CD4-positive, alpha-beta T cell treated with Interleukin-6 for 4 hours (primary cell): ENCODE data around the gene ATG16L2.
A peak's percentile ranks its signal among the peaks of the same experiment; 100 is the strongest.
"Not testable (repeated sequence)": the region's sequence is repeated elsewhere in the genome, so short reads cannot be mapped to it uniquely, and the experiment has no call there.

Source experiments
- DNase-seq: peaks from one replicate; pipeline ENCODE4 v3.0.0-alpha.2; 2020; ENCODE audit warnings: mixed read lengths

ATG16L2 gene

GRCh38 chr11:72806378-72806777 is 7.8 kb upstream of the ATG16L2 start:
- DNase-seq: not testable (repeated sequence)

GRCh38 chr11:72807021-72807693 is 7.1 kb upstream of the ATG16L2 start:
- DNase-seq: no peak

GRCh38 chr11:72807792-72808191 is 6.4 kb upstream of the ATG16L2 start:
- no peak for DNase-seq

DNA sequence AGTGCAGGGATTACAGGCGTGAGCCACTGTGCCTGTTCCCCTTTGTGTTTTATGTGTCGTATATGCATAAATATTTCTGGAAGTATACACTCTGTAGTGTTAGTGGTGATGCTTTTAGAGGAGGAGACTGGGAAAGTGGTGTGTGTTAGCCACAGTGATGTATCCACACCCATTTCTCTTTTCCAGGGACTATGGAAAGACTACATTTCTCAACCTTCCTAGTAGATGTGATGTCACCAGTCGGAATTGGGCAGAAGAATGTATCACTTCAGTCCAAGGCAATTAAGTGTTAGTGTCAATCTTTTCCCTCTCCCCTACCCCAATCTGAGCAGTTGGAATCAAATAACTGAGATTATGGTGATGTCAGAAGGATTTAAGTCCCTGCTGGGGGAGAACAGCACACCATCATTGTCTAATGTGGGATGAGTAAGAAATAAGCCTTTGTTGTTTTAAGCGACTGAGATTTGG is 5.8 kb upstream of the ATG16L2 start:
- no peak for DNase-seq

GRCh38 chr11:72811686-72812085 is 2.5 kb upstream of the ATG16L2 start:
- not testable (repeated sequence) for DNase-seq

GRCh38 chr11:72812604-72812966 is 1.6 kb upstream of the ATG16L2 start:
- DNase-seq: no peak

- DNase-seq: peak; percentile 75
Measured at GRCh38 chr11:72812967-72813739, 1.1 kb upstream of the ATG16L2 start.

DNA sequence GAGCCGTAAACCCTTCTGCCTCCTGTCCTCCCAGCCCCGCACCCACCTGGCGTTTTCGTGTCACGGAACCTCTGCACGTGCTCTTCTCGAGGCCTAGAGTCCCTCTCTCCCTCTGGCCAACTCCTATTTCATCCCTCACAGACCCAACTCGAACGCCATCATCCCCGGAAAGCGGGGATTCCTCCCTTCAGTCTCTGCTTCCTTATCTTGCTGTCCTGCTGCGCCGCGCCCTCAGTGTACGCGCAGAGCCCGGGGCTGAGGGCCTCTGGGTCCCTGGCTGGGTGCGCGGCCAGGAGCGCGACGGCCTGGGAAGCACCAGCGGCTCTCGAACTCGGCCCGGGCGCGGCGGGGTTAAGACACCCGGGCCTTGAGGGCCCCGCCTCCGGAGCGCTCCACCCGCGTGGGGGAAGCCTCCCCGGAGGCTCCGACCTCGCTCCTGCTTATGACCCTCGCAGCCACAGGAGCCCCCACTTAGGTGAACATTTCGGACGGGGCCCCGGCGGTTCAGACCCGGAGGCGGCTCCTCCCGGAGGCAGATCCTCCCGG is 398 bp upstream of the ATG16L2 start:
- DNase-seq: peak; percentile 87

DNA sequence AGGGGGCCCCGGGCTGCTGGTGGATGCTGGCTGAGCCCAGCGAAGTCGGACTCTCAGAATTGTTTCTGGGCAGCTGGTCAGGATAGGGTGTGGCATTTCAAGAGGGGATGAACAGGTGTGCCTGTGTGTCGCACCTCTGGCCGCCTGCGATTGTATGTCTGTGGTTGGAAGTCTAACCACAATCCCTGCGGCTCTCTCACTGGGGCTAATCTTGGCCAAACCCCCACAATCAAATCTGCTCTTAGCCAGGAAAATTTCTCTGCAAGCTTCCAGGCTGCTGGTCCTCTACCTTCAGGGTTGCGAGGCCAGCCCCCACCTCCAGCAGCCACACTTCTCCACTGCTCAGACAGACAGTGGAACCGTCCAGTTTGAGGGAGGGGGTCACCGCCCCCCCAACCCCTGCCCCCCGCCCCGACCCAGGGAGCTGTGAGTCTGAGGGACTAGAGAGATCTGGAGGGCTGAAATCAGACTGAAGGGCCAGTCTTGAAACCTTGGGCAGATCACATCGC is 953 bp downstream of the ATG16L2 start:
- DNase-seq: no peak

DNA sequence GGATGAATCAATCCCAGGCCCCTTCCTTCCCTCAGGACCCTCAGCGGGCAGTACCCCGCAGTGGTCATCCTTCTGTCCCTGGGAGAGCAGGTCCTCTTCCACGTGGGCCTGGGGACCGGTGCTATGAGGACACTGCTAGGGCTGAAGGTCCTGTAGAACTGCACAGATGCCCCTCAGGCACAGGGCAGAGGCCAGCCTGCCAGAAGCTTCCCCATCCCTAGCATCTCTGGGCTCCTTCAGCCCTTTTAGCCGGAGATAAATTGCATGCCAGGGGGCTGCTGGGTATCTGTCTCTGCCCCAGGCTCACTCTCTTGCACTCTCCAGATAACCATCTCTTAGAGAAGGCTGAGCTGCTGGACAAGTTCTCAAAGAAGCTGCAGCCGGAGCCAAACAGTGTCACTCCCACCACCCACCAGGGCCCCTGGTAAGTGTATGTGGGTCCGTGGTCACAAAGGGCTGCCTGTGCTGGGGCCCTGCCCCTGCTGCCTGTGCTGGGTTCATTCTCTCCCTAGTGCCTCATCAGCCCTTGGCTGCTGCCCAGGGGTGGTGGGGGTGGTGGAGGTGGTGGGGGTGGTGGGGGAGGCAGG is 2.3 kb downstream of the ATG16L2 start:
- no peak for DNase-seq

DNA sequence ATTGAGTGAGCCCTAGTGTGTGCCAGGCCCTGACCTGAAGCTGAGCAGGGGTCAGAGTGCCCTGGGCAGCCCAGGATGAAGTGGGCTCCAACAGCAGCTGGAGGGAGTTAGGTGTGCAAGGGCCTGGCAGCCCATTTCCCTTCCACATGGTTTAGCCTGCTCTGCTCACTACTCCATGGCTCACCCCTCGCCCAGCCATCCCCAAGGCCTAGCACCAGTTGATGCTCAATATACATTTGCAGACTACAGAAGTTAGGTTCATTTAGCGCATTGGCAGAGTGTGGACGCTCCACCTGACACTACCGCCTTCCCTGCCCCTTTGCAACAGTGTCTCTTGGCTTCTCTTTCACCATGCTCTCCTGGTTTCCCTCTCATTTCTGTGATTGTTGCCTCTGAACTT is 3.8 kb downstream of the ATG16L2 start:
- no peak for DNase-seq

GRCh38 chr11:72818971-72819370 is 4.8 kb downstream of the ATG16L2 start:
- DNase-seq: no peak

GRCh38 chr11:72820439-72821139 is 6.4 kb downstream of the ATG16L2 start:
- DNase-seq: no peak

- DNase-seq: no peak
Measured at GRCh38 chr11:72821221-72821919, 7.2 kb downstream of the ATG16L2 start.

DNA sequence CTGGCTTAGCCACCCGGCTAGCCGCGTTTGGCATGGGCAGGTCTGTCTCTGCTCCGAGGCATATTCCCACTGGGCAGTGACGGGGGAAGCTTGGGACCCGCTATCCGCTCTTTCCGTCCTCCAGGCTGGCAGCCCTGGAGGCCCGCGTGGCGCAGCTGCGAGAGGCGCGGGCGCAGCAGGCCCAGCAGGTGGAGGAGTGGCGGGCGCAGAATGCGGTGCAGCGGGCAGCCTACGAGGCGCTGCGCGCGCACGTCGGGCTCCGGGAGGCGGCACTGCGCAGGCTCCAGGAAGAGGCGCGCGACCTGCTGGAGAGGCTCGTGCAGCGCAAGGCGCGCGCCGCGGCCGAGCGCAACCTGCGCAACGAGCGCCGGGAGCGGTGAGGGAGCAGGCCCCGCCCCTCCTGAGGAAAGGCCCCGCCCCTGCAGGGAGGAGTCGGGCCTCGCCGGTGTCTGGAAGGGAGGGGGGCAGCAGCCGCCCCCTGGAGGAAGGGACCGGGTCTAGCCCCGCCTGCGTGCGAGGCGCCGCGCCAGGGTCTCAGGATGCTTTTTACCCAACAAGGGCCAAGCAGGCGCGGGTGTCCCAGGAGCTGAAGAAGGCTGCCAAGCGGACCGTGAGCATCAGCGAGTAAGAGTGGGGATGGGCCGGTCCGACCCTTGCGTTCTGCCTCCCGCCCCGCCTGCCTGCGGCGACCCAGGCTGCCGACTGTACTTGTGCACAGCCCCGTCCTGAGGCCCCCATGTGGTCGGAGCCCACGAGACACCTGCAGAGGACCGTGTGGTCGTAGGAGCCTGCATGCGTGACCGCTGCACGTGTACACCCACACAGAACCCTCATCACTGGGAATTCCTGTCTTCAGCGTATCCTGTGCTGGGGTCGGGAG is 7.9 kb downstream of the ATG16L2 start:
- DNase-seq: peak; percentile 90

DNA sequence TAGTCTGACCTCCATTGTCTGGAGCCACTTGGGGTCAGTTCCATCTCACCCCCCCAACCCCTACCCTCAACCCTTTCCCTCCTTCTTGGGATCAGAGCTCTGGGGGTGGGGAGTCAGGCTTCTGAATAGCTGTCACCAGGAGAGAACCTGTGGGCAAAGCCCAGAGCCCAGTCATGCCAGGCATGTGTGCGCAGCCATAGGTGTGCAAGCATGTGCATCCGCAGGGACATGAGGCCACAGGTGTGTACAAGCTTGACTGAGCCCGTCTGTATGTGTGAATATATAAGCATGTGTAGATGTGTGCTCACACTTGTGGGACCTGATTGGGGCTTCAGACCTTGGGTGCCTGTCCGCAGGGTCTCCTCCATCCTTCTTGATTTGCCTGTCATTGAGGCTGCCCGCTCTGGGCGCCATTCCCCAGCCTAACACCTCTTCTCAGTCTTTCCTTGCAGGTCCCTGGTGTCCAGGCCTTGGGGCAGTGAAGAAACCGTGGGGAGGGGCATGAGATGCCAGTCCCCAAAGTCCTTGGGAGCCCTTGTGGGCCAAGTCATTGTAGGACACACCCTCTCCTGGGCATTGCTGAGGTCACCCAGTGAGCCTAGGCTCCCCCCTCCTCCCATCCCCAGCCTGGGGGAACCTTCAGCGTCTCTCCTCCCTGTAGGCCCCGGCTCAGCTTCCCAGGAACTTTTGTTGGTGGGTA is 9.0 kb downstream of the ATG16L2 start:
- DNase-seq: no peak

DNA sequence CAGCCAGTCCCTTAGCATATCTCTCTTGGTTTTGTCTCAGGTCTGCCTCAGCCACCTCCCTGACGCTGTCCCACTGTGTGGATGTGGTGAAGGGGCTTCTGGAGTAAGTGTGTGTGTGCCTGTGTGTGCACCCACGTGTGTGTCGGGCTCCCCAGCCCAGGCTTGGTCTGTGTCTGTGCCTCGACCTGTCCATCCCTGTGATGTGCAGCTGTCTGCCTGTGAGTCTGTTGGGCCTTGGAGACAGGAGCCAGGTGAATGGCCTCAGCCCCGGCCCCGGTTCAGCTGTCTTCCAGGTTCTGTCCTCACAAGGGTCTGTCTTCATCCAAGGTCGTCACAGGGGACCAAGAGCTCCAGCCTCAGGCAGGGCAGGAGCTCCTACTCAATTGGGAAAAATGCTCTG is 9.8 kb downstream of the ATG16L2 start:
- no peak for DNase-seq

DNA sequence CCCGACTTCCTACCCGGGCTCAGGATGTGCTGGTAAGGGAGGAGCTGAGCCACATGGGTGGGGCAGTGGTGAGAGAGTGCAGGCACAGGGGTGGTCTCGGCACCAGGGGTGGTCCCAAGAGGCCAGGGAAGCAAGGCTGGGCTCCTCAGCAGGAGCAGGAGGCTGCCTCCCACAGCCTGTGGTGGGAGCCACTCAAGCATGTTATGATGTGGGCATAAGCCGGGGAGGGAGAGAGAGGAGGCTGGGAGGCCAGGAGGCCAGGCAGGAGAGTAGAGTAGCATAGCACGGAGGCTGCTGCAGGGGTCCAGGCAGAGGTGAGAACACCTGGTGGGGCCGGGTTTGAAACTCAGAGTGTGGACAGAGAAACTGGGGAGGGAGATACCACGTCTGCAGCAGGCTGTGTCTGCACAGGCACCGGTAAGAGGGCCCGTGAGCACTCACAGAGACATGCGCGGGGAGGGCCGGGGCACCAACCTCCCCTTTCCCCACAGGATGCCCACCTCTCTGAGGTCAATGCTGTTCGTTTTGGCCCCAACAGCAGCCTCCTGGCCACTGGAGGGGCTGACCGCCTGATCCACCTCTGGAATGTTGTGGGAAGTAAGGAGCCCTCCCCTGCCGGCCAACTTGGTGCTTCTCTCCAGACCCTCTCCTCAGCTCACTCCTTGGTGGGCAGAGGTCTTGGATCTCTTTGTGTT is 10.7 kb downstream of the ATG16L2 start:
- no peak for DNase-seq

GRCh38 chr11:72825661-72826060 is 11.4 kb downstream of the ATG16L2 start:
- DNase-seq: no peak
